SU-DHL-6 (cell line): ENCODE results near the gene COBL.

Experiments used
- H2AFZ ChIP-seq: fragments of 200-600 bp; sonication (generic); 2 replicates; pipeline ENCODE4 v1.6.1; 2014; ENCODE audit warnings: low read depth, mild to moderate bottlenecking, moderate library complexity, mixed read lengths, antibody characterized with exemption, low read length; ENCODE audit not compliant: severe bottlenecking
- H3F3A ChIP-seq: fragments of 200-600 bp; shearing (Covaris generic); 2 replicates; pipeline ENCODE4 v1.6.0; 2016; ENCODE audit warnings: antibody characterized with exemption, mild to moderate bottlenecking; ENCODE audit not compliant: insufficient read depth
- H3K27ac ChIP-seq: fragments of 200-600 bp; sonication (generic); 2 replicates; pipeline ENCODE4 v1.5.1; 2016; ENCODE audit warnings: low read depth, mild to moderate bottlenecking, low read length, moderate library complexity, mixed read lengths
- H3K27me3 ChIP-seq: fragments of 200-600 bp; sonication (generic), shearing (Covaris generic); 2 replicates; pipeline ENCODE4 v1.6.0; 2014; ENCODE audit warnings: mild to moderate bottlenecking, low read length
- H3K36me3 ChIP-seq: fragments of 200-600 bp; sonication (generic); 2 replicates; pipeline ENCODE4 v1.6.1; 2014; ENCODE audit warnings: mild to moderate bottlenecking, low read length, mixed read lengths
- H3K4me2 ChIP-seq: fragments of 300-600, 200-600 bp; shearing (Covaris generic), sonication (generic); 2 replicates; pipeline ENCODE4 v1.6.0; 2014; ENCODE audit warnings: low read length, low read depth, mild to moderate bottlenecking; ENCODE audit not compliant: poor library complexity, severe bottlenecking
- H3K4me3 ChIP-seq: fragments of 200-600 bp; sonication (generic); 2 replicates; pipeline ENCODE4 v1.5.1; 2014; ENCODE audit warnings: antibody characterized with exemption, low read length, mild to moderate bottlenecking, mixed read lengths; ENCODE audit not compliant: insufficient read depth, poor library complexity, severe bottlenecking
- H3K79me2 ChIP-seq: fragments of 200-600 bp; sonication (generic); 2 replicates; pipeline ENCODE4 v1.6.1; 2014; ENCODE audit warnings: mild to moderate bottlenecking, low read length, moderate library complexity; ENCODE audit not compliant: insufficient read depth
- H3K9ac ChIP-seq: fragments of 200-600 bp; sonication (generic); 2 replicates; pipeline ENCODE4 v1.7.0; 2014; ENCODE audit warnings: mild to moderate bottlenecking, low read length
- H3K9me2 ChIP-seq: fragments of 200-600 bp; sonication (generic); replicated peaks from 2 replicates; pipeline ENCODE4 v1.6.1; 2014; ENCODE audit warnings: low read length; ENCODE audit not compliant: insufficient read depth
- H3K9me3 ChIP-seq: fragments of 200-600 bp; sonication (generic); 2 replicates; pipeline ENCODE4 v1.6.1; 2014; ENCODE audit warnings: low read length, mixed read lengths; ENCODE audit not compliant: insufficient read depth
- H4K20me1 ChIP-seq: fragments of 200-600 bp; sonication (generic); 2 replicates; pipeline ENCODE4 v1.6.1; 2014; ENCODE audit warnings: low read depth, mild to moderate bottlenecking, antibody characterized with exemption, low read length, moderate library complexity, mixed read lengths
- CTCF ChIP-seq: fragments of 200-600 bp; sonication (generic); IDR thresholded peaks from one replicate; pipeline ENCODE4 v1.5.1; 2017; ENCODE audit warnings: antibody characterized with exemption, mild to moderate bottlenecking, low read length, moderate library complexity; ENCODE audit not compliant: insufficient read depth, poor library complexity, severe bottlenecking
- EZH2phosphoT487 ChIP-seq: fragments of 200-600 bp; sonication (generic), shearing (Covaris generic); conservative IDR thresholded peaks from 2 replicates; pipeline ENCODE4 v1.6.1; 2018; ENCODE audit warnings: mild to moderate bottlenecking, antibody characterized with exemption, low read length, moderate library complexity, mixed read lengths

The COBL gene

DNA sequence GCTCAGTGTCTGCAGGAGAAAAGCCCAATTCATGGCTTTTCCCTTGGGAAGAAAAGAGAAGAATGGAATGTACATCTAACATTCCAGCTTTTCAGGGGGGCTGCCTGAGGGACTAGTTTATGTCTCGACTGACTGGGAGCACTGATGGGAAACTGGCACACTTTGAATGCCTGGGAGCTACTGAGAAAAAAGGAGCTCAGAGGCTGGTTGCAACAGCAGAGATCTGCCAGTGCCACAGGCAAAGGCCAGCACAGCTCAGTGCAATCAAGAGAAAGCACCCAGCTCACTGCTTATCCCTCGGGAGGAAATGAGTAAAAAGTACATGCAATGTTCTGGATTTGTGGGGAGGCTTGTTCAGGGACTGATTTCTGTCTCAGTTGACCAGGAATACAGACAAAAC lies 226.2 kb downstream of the COBL start:
- Histone ChIP-seq H3K27ac (no peak overlapping the region), H4K20me1 (no peaks in the 10 kb centered on the region)
- no peak for TF ChIP-seq CTCF
- TF ChIP-seq EZH2phosphoT487 = no peak

GRCh38 chr7:51085034-51085692 lies 231.4 kb downstream of the COBL start:
- TF ChIP-seq CTCF = no peak
- no peak for TF ChIP-seq EZH2phosphoT487
- H3K4me3 ChIP-seq = no peak overlapping the region
- H3K9me3 ChIP-seq = no peaks in the 10 kb centered on the region
- no peaks in the 10 kb centered on the region for H3K79me2 ChIP-seq
- no peaks in the 10 kb centered on the region for H3K9me2 ChIP-seq
- H3K27me3 ChIP-seq = no peaks in the 10 kb centered on the region
- no peak overlapping the region for H3K4me2 ChIP-seq
- H3K27ac ChIP-seq = no peak overlapping the region
- no peak overlapping the region for H2AFZ ChIP-seq
- H4K20me1 ChIP-seq = no peaks in the 10 kb centered on the region
- H3K36me3 ChIP-seq = no peaks in the 10 kb centered on the region
- H3F3A ChIP-seq = no peaks in the 10 kb centered on the region
- no peak overlapping the region for H3K9ac ChIP-seq

More for the DNA sequence above, 226.2 kb downstream of the COBL start:
- Histone ChIP-seq H3K79me2 (no peaks in the 10 kb centered on the region), H3K4me2 (no peak overlapping the region), H2AFZ (no peak overlapping the region), H3K9ac (no peak overlapping the region), H3K36me3 (no peaks in the 10 kb centered on the region), H3K9me2 (no peaks in the 10 kb centered on the region), H3K27me3 (no peaks in the 10 kb centered on the region), H3F3A (no peaks in the 10 kb centered on the region), H3K4me3 (no peak overlapping the region), H3K9me3 (no peaks in the 10 kb centered on the region)

- Histone ChIP-seq H3K79me2 (no peaks in the 10 kb centered on the region), H3K9me3 (no peaks in the 10 kb centered on the region), H4K20me1 (no peaks in the 10 kb centered on the region), H3F3A (no peaks in the 10 kb centered on the region), H3K4me2 (no peak overlapping the region), H3K27me3 (no peaks in the 10 kb centered on the region), H3K27ac (no peak overlapping the region), H3K4me3 (no peak overlapping the region), H3K9me2 (no peaks in the 10 kb centered on the region), H3K36me3 (no peaks in the 10 kb centered on the region), H3K9ac (no peak overlapping the region), H2AFZ (no peak overlapping the region)
- TF ChIP-seq EZH2phosphoT487 = no peak
- TF ChIP-seq CTCF = no peak
Measured at GRCh38 chr7:51084121-51084520, 232.5 kb downstream of the COBL start.
